ENCODE results near the gene FCGR3B. TPM values are rescaled to one million over a fixed set of nuclear protein-coding genes. Genes with fewer than 3 reads are reported as not detected.
A peak's percentile ranks its signal among the peaks of the same experiment; 100 is the strongest.
"Not testable (repeated sequence)": the region's sequence is repeated elsewhere in the genome, so short reads cannot be mapped to it uniquely, and the experiment has no call there.

Gene FCGR3B
- total RNA-seq, 1 donor from 2014 or later, result not detected

DNA sequence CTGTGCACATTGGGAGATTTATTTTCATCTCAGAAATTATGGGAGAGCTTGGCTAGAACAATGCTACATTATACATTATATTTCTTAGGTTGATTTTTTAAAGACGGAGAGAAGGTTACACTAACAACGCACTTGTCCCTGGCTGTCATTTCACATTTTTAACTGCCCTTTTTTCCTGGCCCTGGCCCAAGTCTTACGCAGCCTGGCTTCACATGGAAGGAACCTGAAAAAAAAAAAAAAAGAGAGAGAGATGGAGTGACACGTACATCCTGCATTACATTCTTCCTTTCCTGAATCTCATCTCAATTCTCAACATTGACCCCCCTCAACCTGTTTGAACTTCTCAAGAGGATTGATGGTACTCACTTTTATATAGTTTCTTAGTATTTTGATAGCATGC lies 20.8 kb downstream of the FCGR3B start:
- H3K9me3 Mint-ChIP-seq; H3K4me3 Mint-ChIP-seq; H3K36me3 Mint-ChIP-seq (ENCODE audit: low read depth); H3K27ac Mint-ChIP-seq; intact Hi-C loops (cut with micrococcal nuclease); DNase-seq (ENCODE audit: low spot score): not testable (repeated sequence)
- peaks cover 24% of the 10 kb centered on the region for H3K27me3 Mint-ChIP-seq (ENCODE audit: insufficient read depth)
- H3K4me1 Mint-ChIP-seq (ENCODE audit: low read depth), result peaks cover 28% of the 10 kb centered on the region

DNA sequence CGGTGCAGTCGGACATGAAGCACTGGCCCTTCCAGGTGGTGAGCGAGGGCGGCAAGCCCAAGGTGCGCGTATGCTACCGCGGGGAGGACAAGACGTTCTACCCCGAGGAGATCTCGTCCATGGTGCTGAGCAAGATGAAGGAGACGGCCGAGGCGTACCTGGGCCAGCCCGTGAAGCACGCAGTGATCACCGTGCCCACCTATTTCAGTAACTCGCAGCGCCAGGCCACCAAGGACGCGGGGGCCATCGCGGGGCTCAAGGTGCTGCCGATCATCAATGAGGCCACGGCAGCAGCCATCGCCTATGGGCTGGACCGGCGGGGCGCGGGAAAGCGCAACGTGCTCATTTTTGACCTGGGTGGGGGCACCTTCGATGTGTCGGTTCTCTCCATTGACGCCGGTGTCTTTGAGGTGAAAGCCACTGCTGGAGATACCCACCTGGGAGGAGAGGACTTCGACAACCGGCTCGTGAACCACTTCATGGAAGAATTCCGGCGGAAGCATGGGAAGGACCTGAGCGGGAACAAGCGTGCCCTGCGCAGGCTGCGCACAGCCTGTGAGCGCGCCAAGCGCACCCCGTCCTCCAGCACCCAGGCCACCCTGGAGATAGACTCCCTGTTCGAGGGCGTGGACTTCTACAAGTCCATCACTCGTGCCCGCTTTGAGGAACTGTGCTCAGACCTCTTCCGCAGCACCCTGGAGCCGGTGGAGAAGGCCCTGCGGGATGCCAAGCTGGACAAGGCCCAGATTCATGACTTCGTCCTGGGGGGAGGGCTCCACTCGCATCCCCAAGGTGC lies 24.2 kb downstream of the FCGR3B start:
- intact Hi-C loops (cut with micrococcal nuclease); H3K4me3 Mint-ChIP-seq; DNase-seq (ENCODE audit: low spot score); H3K27ac Mint-ChIP-seq; H3K9me3 Mint-ChIP-seq; H3K36me3 Mint-ChIP-seq (ENCODE audit: low read depth): not testable (repeated sequence)
- H3K4me1 Mint-ChIP-seq (ENCODE audit: low read depth), result peaks cover 12% of the 10 kb centered on the region
- peaks cover 35% of the 10 kb centered on the region for H3K27me3 Mint-ChIP-seq (ENCODE audit: insufficient read depth)

DNA sequence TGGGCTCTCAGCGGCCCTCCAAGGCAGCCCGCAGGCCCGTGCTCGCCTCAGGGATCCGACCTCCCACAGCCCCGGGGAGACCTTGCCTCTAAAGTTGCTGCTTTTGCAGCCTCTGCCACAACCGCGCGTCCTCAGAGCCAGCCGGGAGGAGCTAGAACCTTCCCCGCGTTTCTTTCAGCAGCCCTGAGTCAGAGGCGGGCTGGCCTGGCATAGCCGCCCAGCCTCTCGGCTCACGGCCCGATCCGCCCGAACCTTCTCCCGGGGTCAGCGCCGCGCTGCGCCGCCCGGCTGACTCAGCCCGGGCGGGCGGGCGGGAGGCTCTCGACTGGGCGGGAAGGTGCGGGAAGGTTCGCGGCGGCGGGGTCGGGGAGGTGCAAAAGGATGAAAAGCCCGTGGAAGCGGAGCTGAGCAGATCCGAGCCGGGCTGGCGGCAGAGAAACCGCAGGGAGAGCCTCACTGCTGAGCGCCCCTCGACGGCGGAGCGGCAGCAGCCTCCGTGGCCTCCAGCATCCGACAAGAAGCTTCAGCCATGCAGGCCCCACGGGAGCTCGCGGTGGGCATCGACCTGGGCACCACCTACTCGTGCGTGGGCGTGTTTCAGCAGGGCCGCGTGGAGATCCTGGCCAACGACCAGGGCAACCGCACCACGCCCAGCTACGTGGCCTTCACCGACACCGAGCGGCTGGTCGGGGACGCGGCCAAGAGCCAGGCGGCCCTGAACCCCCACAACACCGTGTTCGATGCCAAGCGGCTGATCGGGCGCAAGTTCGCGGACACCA lies 25.0 kb downstream of the FCGR3B start:
- H3K27ac Mint-ChIP-seq; intact Hi-C loops (cut with micrococcal nuclease): not testable (repeated sequence)

DNA sequence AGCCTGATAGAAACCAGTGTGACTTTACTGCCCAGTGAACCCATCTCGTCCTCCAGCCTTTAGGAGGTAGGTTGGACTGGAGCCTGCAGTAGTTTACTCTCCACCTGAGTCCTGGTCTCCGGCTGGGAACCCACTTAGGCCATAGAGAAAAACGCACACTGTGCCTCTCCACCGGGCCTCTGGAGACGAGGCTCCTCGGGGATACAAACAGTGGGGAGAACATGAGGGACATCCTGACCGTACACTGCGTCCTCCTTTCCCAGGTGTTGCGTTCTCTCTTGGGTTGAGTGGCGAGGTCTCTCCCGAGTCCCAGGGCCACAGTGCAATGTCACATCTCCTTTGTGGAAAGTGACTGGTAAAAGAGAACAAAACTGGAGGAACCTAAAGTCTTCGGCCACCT lies 26.0 kb downstream of the FCGR3B start:
- H3K4me1 Mint-ChIP-seq (ENCODE audit: low read depth); H3K9me3 Mint-ChIP-seq; H3K27ac Mint-ChIP-seq; H3K4me3 Mint-ChIP-seq; intact Hi-C loops (cut with micrococcal nuclease); H3K36me3 Mint-ChIP-seq (ENCODE audit: low read depth); DNase-seq (ENCODE audit: low spot score): not testable (repeated sequence)
- H3K27me3 Mint-ChIP-seq (ENCODE audit: insufficient read depth), result peaks cover 31% of the 10 kb centered on the region

More for the DNA sequence above, 25.0 kb downstream of the FCGR3B start:
- H3K36me3 Mint-ChIP-seq (ENCODE audit: low read depth); H3K4me1 Mint-ChIP-seq (ENCODE audit: low read depth); H3K4me3 Mint-ChIP-seq; H3K9me3 Mint-ChIP-seq; DNase-seq (ENCODE audit: low spot score): not testable (repeated sequence)
- peaks cover 35% of the 10 kb centered on the region for H3K27me3 Mint-ChIP-seq (ENCODE audit: insufficient read depth)

DNA sequence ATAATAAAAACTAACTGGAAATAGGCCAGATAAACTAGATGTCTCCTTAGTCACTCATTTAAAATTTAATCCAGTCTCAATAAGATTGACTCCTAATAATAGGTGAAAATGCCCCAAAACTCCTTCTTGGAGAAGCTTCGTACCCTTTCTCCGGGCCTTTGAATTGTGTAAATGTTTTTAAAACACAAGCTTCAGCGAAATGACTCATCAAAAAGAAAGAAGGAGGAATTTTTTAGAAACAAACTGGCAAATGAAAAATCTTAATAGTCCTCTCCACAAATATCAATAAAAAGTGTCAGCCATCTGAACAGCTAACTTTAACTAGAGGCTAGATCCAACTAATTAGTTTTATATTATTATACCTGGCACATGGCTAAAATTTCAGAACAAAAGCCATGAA lies 33.9 kb downstream of the FCGR3B start:
- intact Hi-C loops (cut with micrococcal nuclease), result loop anchor here (5.0 kb wide), 1 partner anchor 85 kb away; no protein-coding TSS in a partner anchor
- not testable (repeated sequence) for H3K27ac Mint-ChIP-seq; H3K36me3 Mint-ChIP-seq (ENCODE audit: low read depth); H3K4me1 Mint-ChIP-seq (ENCODE audit: low read depth); H3K27me3 Mint-ChIP-seq (ENCODE audit: insufficient read depth); H3K4me3 Mint-ChIP-seq; H3K9me3 Mint-ChIP-seq; DNase-seq (ENCODE audit: low spot score)

DNA sequence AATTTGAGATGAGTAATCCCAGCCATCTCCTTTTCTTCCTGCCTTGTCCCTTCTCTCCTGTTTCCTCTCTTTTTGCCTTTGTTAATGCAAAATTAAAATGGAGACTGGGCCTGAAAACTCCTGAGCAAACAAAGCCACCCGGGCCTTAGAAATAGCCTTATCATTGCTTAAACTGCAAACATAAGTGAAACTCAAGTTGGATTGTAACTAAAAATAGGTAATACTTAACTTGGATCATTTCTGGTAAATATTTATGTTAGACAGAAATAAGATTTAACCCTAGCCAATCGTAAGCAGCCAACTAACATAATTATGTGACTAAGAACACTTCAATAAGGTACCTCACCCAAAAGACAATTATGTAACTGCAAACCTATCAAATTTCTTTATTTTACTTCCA lies 35.4 kb downstream of the FCGR3B start:
- H3K36me3 Mint-ChIP-seq (ENCODE audit: low read depth); H3K4me3 Mint-ChIP-seq; H3K4me1 Mint-ChIP-seq (ENCODE audit: low read depth); H3K9me3 Mint-ChIP-seq; H3K27me3 Mint-ChIP-seq (ENCODE audit: insufficient read depth); DNase-seq (ENCODE audit: low spot score): not testable (repeated sequence)
- intact Hi-C loops (cut with micrococcal nuclease), result loop anchor here (5.0 kb wide), 1 partner anchor 83 kb away; no protein-coding TSS in a partner anchor
- H3K27ac Mint-ChIP-seq, result peak overlapping the region; percentile 29

DNA sequence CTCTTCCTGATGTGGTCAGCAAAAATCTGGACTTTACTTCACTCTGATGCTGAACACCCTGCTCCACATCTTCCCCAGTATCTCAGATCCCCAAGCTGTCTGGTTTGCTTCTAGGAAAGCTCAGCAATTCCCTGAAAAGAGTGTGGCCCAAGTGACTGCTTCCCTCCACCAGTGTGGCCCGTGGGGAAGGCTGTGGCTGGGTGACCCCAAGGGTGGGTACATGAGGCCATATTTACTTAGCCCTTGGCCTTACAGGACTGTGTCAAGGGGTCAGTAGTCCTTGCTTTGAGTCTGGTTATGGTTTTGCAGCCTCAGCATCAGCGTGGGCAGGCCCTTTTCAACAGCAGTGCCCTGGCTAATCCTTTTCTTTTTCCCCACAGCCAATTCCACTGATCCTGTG lies 35.8 kb downstream of the FCGR3B start:
- DNase-seq (ENCODE audit: low spot score); H3K4me1 Mint-ChIP-seq (ENCODE audit: low read depth); H3K36me3 Mint-ChIP-seq (ENCODE audit: low read depth); H3K4me3 Mint-ChIP-seq; H3K27me3 Mint-ChIP-seq (ENCODE audit: insufficient read depth); H3K9me3 Mint-ChIP-seq; H3K27ac Mint-ChIP-seq: not testable (repeated sequence)
- intact Hi-C loops (cut with micrococcal nuclease), result loop anchor here (5.0 kb wide), 1 partner anchor 83 kb away; no protein-coding TSS in a partner anchor

DNA sequence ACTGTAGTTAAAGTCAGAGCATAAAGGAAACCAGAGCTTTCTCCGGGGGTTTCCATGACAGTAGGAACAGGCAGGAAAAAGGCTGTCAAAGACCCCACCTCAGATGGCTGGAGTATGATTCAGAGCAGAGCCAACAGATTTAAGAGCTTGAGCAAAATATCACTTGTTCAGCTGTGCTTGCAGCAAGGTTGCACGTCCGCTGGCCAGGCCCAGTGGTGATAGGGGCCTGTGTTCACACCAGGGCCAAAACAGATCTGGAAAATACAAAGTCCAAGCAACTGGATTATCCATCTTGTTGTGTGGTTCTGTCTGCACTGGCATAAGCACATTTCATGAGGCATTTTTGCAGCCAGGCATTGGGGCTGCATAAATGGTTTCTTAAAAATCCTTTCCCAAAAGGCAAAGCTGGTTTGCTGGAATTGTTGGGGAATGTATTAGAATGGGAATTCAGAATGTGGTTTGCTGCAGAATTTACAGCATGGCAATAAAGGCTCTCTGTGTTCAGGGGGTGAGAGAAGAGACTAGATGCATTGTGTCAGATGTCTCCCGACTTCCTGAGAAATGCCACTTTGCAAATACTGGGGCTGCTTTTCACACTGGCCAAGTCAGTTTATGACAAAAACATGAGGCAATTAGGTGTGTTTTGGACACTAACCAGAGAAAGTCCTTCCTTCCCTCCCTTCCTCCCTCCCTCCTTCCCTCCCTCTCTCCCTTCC lies 36.5 kb downstream of the FCGR3B start:
- intact Hi-C loops (cut with micrococcal nuclease); H3K27me3 Mint-ChIP-seq (ENCODE audit: insufficient read depth); H3K27ac Mint-ChIP-seq; H3K4me1 Mint-ChIP-seq (ENCODE audit: low read depth); H3K9me3 Mint-ChIP-seq; H3K4me3 Mint-ChIP-seq; H3K36me3 Mint-ChIP-seq (ENCODE audit: low read depth); DNase-seq (ENCODE audit: low spot score): not testable (repeated sequence)

DNA sequence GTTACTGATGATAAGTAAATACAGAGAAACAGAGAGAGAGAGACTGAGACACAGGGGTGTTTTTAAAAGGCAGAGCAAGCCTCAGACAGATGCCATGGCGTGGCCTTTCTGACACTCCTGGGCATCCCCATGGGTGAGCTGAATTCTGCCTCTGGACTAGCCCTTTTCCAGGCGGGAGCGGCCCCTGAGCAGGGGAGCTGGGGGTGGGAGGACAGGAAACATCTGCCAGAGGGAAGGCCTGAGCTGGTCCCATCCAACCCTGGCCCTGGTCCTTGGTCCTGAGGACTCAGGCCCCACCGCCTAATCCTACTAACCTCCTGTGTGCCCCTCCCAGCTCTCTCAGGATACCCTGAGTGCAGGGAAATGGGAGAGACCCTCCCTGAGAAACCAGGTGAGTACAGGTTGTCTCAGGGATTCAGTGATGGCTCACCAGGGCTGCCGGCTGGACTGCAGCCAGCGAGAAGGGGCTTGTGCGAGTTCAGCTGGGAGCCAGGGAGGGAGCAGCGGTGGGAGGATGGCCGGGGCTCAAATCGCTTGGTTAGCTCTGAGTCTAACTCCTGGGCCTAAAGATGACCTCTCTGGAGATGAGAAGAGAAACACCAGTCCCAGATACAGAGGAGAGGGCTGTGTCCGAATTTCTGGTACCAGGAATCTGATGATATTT lies 37.8 kb downstream of the FCGR3B start:
- H3K36me3 Mint-ChIP-seq (ENCODE audit: low read depth); intact Hi-C loops (cut with micrococcal nuclease); H3K4me1 Mint-ChIP-seq (ENCODE audit: low read depth); DNase-seq (ENCODE audit: low spot score); H3K27ac Mint-ChIP-seq; H3K4me3 Mint-ChIP-seq; H3K27me3 Mint-ChIP-seq (ENCODE audit: insufficient read depth); H3K9me3 Mint-ChIP-seq: not testable (repeated sequence)

DNA sequence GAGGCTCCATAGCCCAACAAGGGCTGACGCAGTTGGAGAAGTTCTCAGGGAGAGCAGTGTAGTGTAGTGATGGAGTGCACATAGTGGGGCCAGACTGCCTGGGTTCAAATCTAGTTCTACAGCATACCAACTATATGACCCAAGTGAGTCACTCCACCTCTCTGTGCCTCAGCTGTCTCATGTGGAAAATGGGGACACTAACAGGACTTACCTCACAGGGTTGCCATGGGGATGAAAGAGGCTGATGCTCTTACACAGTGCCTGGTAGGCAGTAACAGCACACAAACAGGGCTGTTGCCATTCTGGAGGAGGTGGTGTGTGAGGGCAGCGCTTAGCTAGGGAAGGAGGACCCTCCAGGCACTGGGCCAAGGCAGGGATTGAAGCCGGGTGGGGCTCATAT lies 38.4 kb downstream of the FCGR3B start:
- H3K9me3 Mint-ChIP-seq; H3K36me3 Mint-ChIP-seq (ENCODE audit: low read depth); H3K4me1 Mint-ChIP-seq (ENCODE audit: low read depth); H3K27ac Mint-ChIP-seq; DNase-seq (ENCODE audit: low spot score); intact Hi-C loops (cut with micrococcal nuclease); H3K4me3 Mint-ChIP-seq; H3K27me3 Mint-ChIP-seq (ENCODE audit: insufficient read depth): not testable (repeated sequence)

DNA sequence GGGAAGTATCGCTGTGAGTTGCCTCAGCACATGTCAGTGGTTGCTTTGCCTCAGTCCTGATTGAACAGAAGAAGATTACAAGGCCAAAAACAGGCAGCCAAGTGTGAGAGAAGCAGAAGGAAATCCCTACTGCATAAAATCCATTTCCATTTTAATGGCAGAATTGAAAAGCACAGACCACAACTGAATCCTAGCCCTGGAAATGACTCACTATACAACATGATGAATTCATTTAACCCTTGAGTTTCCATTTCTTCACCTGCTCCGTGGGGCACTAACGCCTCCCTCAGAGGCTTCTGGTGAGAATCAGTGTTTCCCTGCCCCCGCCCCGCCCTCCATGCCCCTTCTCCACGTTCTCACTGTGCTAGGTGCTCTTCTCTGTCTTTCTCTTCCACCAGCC lies 41.1 kb downstream of the FCGR3B start:
- H3K4me1 Mint-ChIP-seq (ENCODE audit: low read depth); intact Hi-C loops (cut with micrococcal nuclease); H3K4me3 Mint-ChIP-seq; DNase-seq (ENCODE audit: low spot score); H3K36me3 Mint-ChIP-seq (ENCODE audit: low read depth); H3K27me3 Mint-ChIP-seq (ENCODE audit: insufficient read depth); H3K27ac Mint-ChIP-seq; H3K9me3 Mint-ChIP-seq: not testable (repeated sequence)

DNA sequence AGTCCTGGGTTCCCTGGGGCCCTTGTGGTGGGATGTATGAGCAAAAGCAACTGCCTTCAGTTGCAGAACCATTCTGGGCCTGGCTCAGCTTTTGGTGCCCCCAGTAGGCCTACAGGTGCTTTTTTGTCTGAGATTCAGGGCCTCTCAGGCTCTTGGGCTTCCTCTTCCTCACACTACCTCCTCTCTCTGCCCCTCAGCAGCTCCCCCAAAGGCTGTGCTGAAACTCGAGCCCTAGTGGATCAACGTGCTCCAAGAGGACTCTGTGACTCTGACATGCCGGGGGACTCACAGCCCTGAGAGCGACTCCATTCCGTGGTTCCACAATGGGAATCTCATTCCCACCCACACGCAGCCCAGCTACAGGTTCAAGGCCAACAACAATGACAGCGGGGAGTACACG lies 41.6 kb downstream of the FCGR3B start:
- H3K27me3 Mint-ChIP-seq (ENCODE audit: insufficient read depth); intact Hi-C loops (cut with micrococcal nuclease); H3K4me1 Mint-ChIP-seq (ENCODE audit: low read depth); H3K27ac Mint-ChIP-seq; H3K4me3 Mint-ChIP-seq; DNase-seq (ENCODE audit: low spot score); H3K9me3 Mint-ChIP-seq; H3K36me3 Mint-ChIP-seq (ENCODE audit: low read depth): not testable (repeated sequence)

Data from activated T-helper 1 cell treated with anti-CD3 and anti-CD28 coated beads, Interleukin-12 subunit alpha, Interleukin-12 subunit beta, Interleukin-2, Interleukin-4 antibody, amounts not matched to agents 30 ng/mL and 10 ng/mL and 1 ng/mL, durations not matched to agents 14 hours and 24 hours and 36 hours (primary cell).